GM18951 (cell line): ENCODE measurements around the gene TMIE.

ENCODE experiments used
- POLR2A ChIP-seq: IDR thresholded peaks from 4 replicates; pipeline ENCODE4 v1.6.1; 2011; ENCODE audit warnings: mild to moderate bottlenecking; ENCODE audit not compliant: insufficient read length, insufficient read depth; ENCODE audit errors: extremely low read depth
- in situ Hi-C: fragments of 300-500 bp; cut with MboI; formaldehyde crosslinking; loops from one replicate; pipeline ENCODE4 v1.12.0; 2022; ENCODE audit warnings: low sequenced_read_pairs, mixed read lengths, inconsistent platforms; ENCODE audit not compliant: unreplicated experiment

TMIE gene

GRCh38 chr3:46717447-46718231 lies 16.4 kb downstream of the TMIE start, which contains the start of gene PRSS50:
PRSS50 (minus strand) TSS chr3:46717869; CDS start chr3:46717824, 45 bp downstream.
- no peak for TF ChIP-seq POLR2A
- in situ Hi-C loops: loop anchor here (25.0 kb wide), 1 partner anchor 620 kb away; no protein-coding TSS in a partner anchor

GRCh38 chr3:46719044-46719565 lies 17.9 kb downstream of the TMIE start:
- in situ Hi-C loops: loop anchor here (25.0 kb wide), 1 partner anchor 618 kb away; no protein-coding TSS in a partner anchor

GRCh38 chr3:46719735-46720271 lies 18.6 kb downstream of the TMIE start:
- TF ChIP-seq POLR2A: no peak
- in situ Hi-C loops: loop anchor here (25.0 kb wide), 1 partner anchor 617 kb away; no protein-coding TSS in a partner anchor

More at GRCh38 chr3:46719044-46719565, 17.9 kb downstream of the TMIE start:
- TF ChIP-seq POLR2A: no peak

- TF ChIP-seq POLR2A: no peak
- in situ Hi-C loops: loop anchor here (25.0 kb wide), 1 partner anchor 616 kb away; no protein-coding TSS in a partner anchor
These were observed 19.8 kb downstream of the TMIE start for GRCh38 chr3:46721009-46721408.

- no peak for TF ChIP-seq POLR2A
- in situ Hi-C loops: loop anchor here (25.0 kb wide), 1 partner anchor 615 kb away; no protein-coding TSS in a partner anchor
These were observed 21.3 kb downstream of the TMIE start for GRCh38 chr3:46722443-46722842.

GRCh38 chr3:46724424-46724823 lies 23.2 kb downstream of the TMIE start:
- no peak for TF ChIP-seq POLR2A
- in situ Hi-C loops: loop anchor here (25.0 kb wide), 1 partner anchor 613 kb away; no protein-coding TSS in a partner anchor

- in situ Hi-C loops: no loop called here
- no peak for TF ChIP-seq POLR2A
These were observed 24.6 kb downstream of the TMIE start for GRCh38 chr3:46725621-46726314.

- in situ Hi-C loops: no loop called here
- no peak for TF ChIP-seq POLR2A
These were observed 27.8 kb downstream of the TMIE start for GRCh38 chr3:46729038-46729437.

- no peak for TF ChIP-seq POLR2A
- in situ Hi-C loops: no loop called here
These were observed 29.6 kb downstream of the TMIE start for GRCh38 chr3:46730819-46731218.

- no peak for TF ChIP-seq POLR2A
These were observed 30.6 kb downstream of the TMIE start for GRCh38 chr3:46731795-46732194.

GRCh38 chr3:46733026-46733800 lies 32.0 kb downstream of the TMIE start:
- TF ChIP-seq POLR2A: no peak
- in situ Hi-C loops: no loop called here

More at GRCh38 chr3:46731795-46732194, 30.6 kb downstream of the TMIE start:
- in situ Hi-C loops: no loop called here

GRCh38 chr3:46734773-46735172 lies 33.6 kb downstream of the TMIE start:
- in situ Hi-C loops: no loop called here
- TF ChIP-seq POLR2A: no peak
